Measurements from ENCODE around the gene RAD51AP1.

RAD51AP1 gene

DNA sequence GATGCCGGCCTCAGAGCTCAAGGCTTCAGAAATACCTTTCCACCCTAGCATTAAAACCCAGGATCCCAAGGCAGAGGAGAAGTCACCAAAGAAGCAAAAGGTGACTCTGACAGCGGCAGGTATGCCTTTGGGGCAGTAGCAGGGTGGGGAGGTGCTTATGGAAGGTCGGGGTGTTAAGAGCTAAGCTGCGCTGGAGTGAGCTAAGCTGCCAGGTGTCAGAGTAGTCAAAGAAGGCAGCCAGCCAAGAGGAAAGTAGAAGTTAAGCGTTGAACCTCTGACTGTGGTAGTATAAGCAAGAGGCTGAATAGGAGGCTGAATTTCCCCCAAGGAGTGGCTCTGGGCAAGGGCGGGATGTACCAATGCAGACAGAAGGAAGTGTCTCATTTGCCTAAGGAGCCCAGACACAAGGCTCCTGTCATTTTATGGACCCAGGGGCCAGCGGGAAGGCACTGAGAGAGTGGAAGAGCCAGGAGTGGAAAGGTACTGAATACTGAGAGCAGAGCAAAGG is 52.5 kb downstream of the RAD51AP1 start:
- DNase-seq (ENCODE audit: low read depth, low spot score), result no peak

DNA sequence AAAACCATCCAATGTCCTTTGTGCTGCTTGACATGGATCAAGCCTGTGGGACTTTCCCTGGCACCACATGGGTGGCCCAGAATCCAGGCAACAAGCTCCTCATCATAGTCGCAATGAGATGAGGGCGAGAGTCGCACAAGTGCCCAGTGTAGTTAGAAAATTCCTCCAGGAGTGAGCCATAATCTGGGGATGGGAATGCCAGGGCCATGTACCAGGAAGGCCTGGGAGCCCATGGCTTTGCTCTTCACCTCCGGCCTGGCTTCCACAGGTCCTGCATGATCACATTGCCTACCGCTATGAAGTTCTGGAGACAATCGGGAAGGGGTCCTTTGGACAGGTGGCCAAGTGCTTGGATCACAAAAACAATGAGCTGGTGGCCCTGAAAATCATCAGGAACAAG is 57.2 kb downstream of the RAD51AP1 start:
- no peak for DNase-seq (ENCODE audit: low read depth, low spot score)

DNA sequence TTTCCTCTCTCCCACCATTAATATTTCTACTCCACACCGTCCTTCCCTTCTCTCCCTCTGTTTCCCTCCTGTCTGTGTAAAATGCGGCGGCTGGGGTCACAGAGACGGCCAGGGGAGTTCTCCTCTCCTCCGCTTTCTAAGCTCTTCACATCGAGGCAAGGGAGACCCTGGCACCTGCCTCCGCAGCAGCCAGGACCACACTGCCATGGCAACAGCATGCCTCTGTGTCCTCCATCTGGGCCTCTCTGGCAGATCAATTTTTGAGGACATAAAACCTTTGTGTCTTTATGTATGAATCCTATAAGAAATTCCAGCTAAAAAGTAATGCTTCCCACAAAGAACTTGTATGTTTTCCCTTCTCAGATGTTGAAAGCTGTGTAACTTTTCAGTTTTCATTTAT is 64.7 kb downstream of the RAD51AP1 start:
- DNase-seq (ENCODE audit: low read depth, low spot score), result no peak

DNA sequence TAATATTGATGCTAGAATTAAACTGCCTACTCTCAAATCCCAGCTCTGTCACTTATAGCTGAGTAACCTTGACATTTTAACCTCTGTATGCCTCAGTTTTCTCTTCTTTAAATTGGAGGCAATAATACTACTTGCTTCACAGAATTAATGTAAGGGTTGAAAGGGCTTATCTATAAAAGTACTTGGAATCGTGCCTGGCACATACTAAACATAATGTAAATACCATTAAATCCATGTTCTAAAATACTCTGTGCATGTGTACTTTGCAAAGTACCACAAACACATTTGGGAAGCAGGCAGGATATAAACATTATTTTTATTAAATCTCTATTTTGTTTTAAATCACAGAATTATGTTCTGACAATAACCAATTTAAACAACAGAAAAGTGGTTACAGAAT is 65.3 kb downstream of the RAD51AP1 start:
- no peak for DNase-seq (ENCODE audit: low read depth, low spot score)

DNA sequence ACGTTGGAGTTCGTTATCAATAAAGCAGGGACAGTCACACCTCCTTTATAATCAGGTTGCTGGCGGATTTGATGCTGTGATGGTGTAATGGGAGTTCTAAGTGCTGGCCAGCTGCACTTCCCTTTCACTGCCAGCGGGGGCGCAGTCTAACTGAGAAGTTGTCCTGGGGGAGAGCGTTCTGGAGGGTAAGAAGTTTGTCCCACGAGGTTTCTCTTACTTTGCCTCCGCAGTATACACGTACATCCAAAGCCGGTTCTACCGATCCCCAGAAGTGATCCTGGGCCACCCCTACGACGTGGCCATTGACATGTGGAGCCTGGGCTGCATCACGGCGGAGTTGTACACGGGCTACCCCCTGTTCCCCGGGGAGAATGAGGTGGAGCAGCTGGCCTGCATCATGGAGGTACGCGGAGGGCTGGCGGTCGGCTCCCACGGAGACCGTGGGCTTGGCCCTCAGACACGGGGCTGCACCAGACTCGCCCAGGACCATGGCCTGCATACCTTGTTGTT is 66.0 kb downstream of the RAD51AP1 start:
- DNase-seq (ENCODE audit: low read depth, low spot score), result peak; percentile 60

DNA sequence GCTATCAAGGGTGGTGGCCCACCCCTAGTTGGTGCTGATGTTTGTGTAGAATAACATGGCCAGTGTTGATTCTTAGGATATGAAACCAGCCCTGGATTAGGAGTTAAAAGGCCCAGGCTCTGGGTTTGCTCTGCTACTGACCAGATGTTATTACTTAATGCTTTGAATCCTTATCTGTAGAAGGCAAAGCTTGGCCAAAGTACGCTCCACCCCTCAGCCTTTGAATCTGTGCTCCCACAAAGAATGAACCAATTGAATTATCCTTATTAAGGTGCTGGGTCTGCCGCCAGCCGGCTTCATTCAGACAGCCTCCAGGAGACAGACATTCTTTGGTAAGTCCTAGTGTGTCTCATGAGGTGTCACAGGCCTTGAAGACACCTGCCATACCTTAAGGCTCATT is 68.4 kb downstream of the RAD51AP1 start:
- no peak for DNase-seq (ENCODE audit: low read depth, low spot score)

DNA sequence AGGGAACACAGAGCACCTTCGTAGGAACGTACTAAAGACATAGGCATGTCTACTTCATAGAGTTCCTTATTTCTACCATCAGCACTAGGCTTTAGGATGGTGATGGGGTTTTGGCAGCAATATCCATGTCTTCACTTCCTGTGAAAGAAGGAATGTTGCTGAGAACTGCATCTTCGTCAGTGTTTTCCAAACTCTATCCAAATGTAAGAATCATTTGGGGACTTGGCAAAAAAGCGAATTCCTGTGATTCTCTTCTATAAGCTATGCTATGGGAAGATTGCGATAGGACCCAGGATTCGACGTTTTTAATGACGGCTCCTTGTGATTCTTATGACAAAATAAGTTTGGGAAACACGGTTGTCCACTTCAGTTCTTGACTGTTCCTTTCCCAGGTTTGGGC is 70.4 kb downstream of the RAD51AP1 start:
- DNase-seq (ENCODE audit: low read depth, low spot score), result no peak
